HepG2 (cell line): ENCODE results near the gene AGRN. TPM values are rescaled to one million over a fixed set of nuclear protein-coding genes. Genes with fewer than 3 reads are reported as not detected.

ENCODE experiments used
- CBX5 ChIP-seq: sonication (generic); formaldehyde crosslinking; IDR thresholded peaks from 2 replicates; pipeline ENCODE4 v1.4.0; 2020; ENCODE audit warnings: missing genetic modification reagents, borderline replicate concordance
- FOXC1 ChIP-seq: sonication (generic); formaldehyde crosslinking; IDR thresholded peaks from 2 replicates; pipeline ENCODE4 v1.8.0; 2022; ENCODE audit warnings: mild to moderate bottlenecking, missing genetic modification reagents, borderline replicate concordance
- PHF8 ChIP-seq: sonication (generic); formaldehyde crosslinking; IDR thresholded peaks from 2 replicates; pipeline ENCODE4 v1.5.0; 2020; ENCODE audit warnings: missing genetic modification reagents
- RBFOX2 ChIP-seq: fragments of 200-400 bp; formaldehyde crosslinking; IDR thresholded peaks from 2 replicates; pipeline ENCODE4 v1.6.1; 2017; ENCODE audit warnings: low read depth, mild to moderate bottlenecking, low read length
- SP4 ChIP-seq: sonication (generic); formaldehyde crosslinking; IDR thresholded peaks from 2 replicates; pipeline ENCODE4 v1.8.1; 2023; ENCODE audit warnings: mild to moderate bottlenecking, missing genetic modification reagents
- TOPORS ChIP-seq: sonication (generic); formaldehyde crosslinking; IDR thresholded peaks from 2 replicates; pipeline ENCODE4 v1.8.0; 2023; ENCODE audit warnings: mild to moderate bottlenecking, missing genetic modification reagents
- ZFYVE20 ChIP-seq: sonication (generic); formaldehyde crosslinking; IDR thresholded peaks from 2 replicates; pipeline ENCODE4 v1.8.0; 2023; ENCODE audit warnings: low read depth, mild to moderate bottlenecking, moderate library complexity, missing genetic modification reagents, borderline replicate concordance
- ZNF761 ChIP-seq: sonication (generic); formaldehyde crosslinking; conservative IDR thresholded peaks from 2 replicates; pipeline ENCODE4 v1.4.0; 2020; ENCODE audit warnings: mild to moderate bottlenecking, missing genetic modification reagents
- ZNF768 ChIP-seq: sonication (generic); formaldehyde crosslinking; IDR thresholded peaks from 2 replicates; pipeline ENCODE4 v1.4.0; 2020; ENCODE audit warnings: missing genetic modification reagents
- polyA plus RNA-seq, 8 experiments: library from polyadenylated mRNA; depleted of rRNA in 3 of 8; stranded (reverse) in 7 of 8; unstranded in 1 of 8; fragments of >200 nt; fragmentation: Illumina TruSeq in 4 of 8; extraction: Trizol in 4 of 8; gene quantifications; 2 replicates each; pipeline versions ENCODE4 v1.2.1 to v1.2.3, GENCODE V29; 2011 to 2016; ENCODE audit warnings: low read depth in 4 of 8, missing spikeins in 1 of 8, mixed read lengths in 1 of 8; ENCODE audit not compliant: insufficient read depth in 1 of 8
- total RNA-seq, 5 experiments: library from RNA; depleted of rRNA; stranded (reverse); fragments of >200 nt; fragmentation: Illumina TruSeq; extraction: Trizol; gene quantifications; 2 replicates each; pipeline ENCODE4 v1.2.3, GENCODE V29; 2016; ENCODE audit warnings: low read depth in 1 of 5
- TF ChIP-seq, protein P1 (sequence below): IDR thresholded peaks from 2 replicates; pipeline ENCODE4 v1.6.1; 2016; ENCODE audit warnings: missing genetic modification reagents, missing compliant biosample characterization
- TF ChIP-seq, protein P2 (sequence below): sonication (generic); formaldehyde crosslinking; IDR thresholded peaks from 2 replicates; pipeline ENCODE4 v1.5.0; 2020; ENCODE audit warnings: mild to moderate bottlenecking, low read depth, missing genetic modification reagents, borderline replicate concordance
- TF ChIP-seq, protein P3 (sequence below): sonication (generic); formaldehyde crosslinking; IDR thresholded peaks from 2 replicates; pipeline ENCODE4 v1.5.0; 2020; ENCODE audit warnings: mild to moderate bottlenecking, missing genetic modification reagents, borderline replicate concordance
- TF ChIP-seq, protein P4 (sequence below): sonication (generic); formaldehyde crosslinking; IDR thresholded peaks from 2 replicates; pipeline ENCODE4 v1.4.0; 2020; ENCODE audit warnings: missing genetic modification reagents, borderline replicate concordance
- TF ChIP-seq, protein P5 (sequence below), 2 experiments: sonication (generic) in 1 of 2; formaldehyde crosslinking in 1 of 2; IDR thresholded peaks; 2 replicates each; pipeline versions ENCODE4 v1.6.1 to v1.9.0; 2014 to 2022; ENCODE audit warnings: antibody characterized with exemption in 1 of 2, borderline replicate concordance in 1 of 2, inconsistent platforms in 1 of 2, low read depth in 1 of 2, missing genetic modification reagents in 1 of 2

AGRN gene
- total and polyA plus RNA-seq, 2 of the 13 experiments (the other 11 are each of a cell fraction or from before 2014, with no cell fraction given) = 29.8 to 65.2 TPM

DNA sequence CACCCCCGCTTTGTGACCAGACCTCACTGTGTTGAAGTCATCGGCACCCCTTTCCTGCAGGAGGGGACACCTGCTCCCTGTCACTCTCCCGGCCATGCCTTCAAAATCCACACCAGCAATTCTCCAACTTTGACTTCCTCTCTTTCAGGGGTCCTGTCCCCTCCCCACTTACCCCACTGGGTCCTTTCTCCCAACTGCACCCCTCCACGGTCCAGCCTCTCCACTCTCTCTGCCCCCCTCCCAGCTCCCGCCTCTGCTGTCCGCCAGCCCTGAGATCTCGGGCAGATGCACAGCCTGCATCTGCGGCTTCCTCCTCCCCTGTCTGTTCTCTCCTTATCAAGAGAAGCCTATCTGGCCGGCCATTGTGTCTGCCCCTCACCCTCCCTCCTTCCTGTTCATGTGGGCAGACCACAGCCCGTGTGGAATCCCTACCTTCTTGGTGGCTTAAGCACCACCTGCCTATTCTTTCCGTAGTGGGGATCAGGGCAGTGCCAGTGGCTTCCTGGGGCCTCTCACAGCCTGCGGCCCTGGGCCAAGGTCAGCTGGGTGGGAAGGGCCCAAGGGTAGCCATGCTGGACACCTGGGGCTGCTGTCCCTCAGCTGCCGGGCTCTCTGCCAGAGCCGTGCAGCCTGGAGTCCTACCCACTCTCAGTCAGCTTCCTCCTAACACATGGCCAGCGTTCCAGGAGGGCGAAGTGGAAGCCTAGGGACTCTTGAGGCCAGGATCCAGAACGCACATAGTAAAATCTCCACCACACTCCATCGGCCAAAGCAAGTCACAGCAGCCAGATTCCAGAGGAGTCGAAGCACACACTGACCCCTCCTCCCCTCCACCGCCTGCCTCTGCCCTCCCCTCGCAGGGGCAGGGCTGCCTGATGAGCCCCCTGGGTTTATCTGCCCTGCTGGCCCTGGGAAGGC is 14.9 kb upstream of the AGRN start (continued):
- TF ChIP-seq ZFYVE20 (CRISPR knock-in tag) (no peak), FOXC1 (peak; percentile 71), TOPORS (no peak), ZNF761 (CRISPR knock-in tag) (0 out of 2 replicates have a peak, but pooled peaks have one; percentile 47), ZNF768 (peak; percentile 33; the same call in 1 of the 2 replicates), PHF8 (CRISPR knock-in tag) (peak; percentile 54), RBFOX2 (peak; percentile 37; the same call in 1 of the 2 replicates), CBX5 (peak; percentile 56; the same call in 1 of the 2 replicates), SP4 (CRISPR knock-in tag) (no peak; the same call in 1 of the 2 replicates)
- TF ChIP-seq, protein P1, sequence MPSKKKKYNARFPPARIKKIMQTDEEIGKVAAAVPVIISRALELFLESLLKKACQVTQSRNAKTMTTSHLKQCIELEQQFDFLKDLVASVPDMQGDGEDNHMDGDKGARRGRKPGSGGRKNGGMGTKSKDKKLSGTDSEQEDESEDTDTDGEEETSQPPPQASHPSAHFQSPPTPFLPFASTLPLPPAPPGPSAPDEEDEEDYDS (CRISPR knock-in tag) = 0 out of 2 replicates have a peak, but pooled peaks have one; percentile 53
- TF ChIP-seq, protein P2, sequence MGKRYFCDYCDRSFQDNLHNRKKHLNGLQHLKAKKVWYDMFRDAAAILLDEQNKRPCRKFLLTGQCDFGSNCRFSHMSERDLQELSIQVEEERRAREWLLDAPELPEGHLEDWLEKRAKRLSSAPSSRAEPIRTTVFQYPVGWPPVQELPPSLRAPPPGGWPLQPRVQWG (CRISPR knock-in tag) = no peak
- TF ChIP-seq, protein P3, sequence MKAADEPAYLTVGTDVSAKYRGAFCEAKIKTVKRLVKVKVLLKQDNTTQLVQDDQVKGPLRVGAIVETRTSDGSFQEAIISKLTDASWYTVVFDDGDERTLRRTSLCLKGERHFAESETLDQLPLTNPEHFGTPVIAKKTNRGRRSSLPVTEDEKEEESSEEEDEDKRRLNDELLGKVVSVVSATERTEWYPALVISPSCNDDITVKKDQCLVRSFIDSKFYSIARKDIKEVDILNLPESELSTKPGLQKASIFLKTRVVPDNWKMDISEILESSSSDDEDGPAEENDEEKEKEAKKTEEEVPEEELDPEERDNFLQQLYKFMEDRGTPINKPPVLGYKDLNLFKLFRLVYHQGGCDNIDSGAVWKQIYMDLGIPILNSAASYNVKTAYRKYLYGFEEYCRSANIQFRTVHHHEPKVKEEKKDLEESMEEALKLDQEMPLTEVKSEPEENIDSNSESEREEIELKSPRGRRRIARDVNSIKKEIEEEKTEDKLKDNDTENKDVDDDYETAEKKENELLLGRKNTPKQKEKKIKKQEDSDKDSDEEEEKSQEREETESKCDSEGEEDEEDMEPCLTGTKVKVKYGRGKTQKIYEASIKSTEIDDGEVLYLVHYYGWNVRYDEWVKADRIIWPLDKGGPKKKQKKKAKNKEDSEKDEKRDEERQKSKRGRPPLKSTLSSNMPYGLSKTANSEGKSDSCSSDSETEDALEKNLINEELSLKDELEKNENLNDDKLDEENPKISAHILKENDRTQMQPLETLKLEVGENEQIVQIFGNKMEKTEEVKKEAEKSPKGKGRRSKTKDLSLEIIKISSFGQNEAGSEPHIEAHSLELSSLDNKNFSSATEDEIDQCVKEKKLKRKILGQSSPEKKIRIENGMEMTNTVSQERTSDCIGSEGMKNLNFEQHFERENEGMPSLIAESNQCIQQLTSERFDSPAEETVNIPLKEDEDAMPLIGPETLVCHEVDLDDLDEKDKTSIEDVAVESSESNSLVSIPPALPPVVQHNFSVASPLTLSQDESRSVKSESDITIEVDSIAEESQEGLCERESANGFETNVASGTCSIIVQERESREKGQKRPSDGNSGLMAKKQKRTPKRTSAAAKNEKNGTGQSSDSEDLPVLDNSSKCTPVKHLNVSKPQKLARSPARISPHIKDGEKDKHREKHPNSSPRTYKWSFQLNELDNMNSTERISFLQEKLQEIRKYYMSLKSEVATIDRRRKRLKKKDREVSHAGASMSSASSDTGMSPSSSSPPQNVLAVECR (CRISPR knock-in tag) = peak; percentile 65; the same call in 1 of the 2 replicates
- TF ChIP-seq, protein P4, sequence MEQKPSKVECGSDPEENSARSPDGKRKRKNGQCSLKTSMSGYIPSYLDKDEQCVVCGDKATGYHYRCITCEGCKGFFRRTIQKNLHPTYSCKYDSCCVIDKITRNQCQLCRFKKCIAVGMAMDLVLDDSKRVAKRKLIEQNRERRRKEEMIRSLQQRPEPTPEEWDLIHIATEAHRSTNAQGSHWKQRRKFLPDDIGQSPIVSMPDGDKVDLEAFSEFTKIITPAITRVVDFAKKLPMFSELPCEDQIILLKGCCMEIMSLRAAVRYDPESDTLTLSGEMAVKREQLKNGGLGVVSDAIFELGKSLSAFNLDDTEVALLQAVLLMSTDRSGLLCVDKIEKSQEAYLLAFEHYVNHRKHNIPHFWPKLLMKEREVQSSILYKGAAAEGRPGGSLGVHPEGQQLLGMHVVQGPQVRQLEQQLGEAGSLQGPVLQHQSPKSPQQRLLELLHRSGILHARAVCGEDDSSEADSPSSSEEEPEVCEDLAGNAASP (CRISPR knock-in tag) = no peak
- TF ChIP-seq, protein P5, sequence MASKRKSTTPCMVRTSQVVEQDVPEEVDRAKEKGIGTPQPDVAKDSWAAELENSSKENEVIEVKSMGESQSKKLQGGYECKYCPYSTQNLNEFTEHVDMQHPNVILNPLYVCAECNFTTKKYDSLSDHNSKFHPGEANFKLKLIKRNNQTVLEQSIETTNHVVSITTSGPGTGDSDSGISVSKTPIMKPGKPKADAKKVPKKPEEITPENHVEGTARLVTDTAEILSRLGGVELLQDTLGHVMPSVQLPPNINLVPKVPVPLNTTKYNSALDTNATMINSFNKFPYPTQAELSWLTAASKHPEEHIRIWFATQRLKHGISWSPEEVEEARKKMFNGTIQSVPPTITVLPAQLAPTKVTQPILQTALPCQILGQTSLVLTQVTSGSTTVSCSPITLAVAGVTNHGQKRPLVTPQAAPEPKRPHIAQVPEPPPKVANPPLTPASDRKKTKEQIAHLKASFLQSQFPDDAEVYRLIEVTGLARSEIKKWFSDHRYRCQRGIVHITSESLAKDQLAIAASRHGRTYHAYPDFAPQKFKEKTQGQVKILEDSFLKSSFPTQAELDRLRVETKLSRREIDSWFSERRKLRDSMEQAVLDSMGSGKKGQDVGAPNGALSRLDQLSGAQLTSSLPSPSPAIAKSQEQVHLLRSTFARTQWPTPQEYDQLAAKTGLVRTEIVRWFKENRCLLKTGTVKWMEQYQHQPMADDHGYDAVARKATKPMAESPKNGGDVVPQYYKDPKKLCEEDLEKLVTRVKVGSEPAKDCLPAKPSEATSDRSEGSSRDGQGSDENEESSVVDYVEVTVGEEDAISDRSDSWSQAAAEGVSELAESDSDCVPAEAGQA (IDR thresholded peaks at IDR 0.05; ENCODE audit: low read depth) = no peak
- TF ChIP-seq, protein P5 (CRISPR knock-in tag; IDR thresholded peaks at IDR 0.05; ENCODE audit: borderline replicate concordance) = no peak
